ENCODE data around the gene LMF1.

The LMF1 gene

GRCh38 chr16:1002399-1003166 is 31.8 kb upstream of the LMF1 start:
- DNase-seq, result no peak

- DNase-seq, result no peak
Observed at GRCh38 chr16:1001096-1001495, 30.3 kb upstream of the LMF1 start.

DNA sequence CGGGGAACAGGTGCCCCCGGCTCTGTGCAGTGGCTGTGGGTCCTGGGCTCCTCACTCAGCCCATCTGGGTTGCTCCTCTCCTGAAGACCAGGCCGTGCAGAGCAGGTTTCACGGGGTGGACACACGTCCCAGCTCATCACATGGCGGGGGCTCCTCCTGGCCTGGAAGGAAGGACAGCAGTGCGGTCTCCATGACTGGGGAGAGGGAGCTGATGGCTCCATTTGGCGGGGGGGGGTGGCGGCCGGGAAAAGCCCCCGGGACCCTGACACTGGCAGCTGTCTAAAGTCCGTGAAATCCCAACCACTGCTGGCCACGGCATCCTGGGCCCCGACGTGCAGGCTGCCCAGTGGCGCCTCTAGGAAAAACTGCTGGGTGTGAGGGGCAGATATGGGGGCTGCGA is 29.8 kb upstream of the LMF1 start:
- DNase-seq, result no peak

- DNase-seq, result no peak
Observed at GRCh38 chr16:999677-1000076, 28.9 kb upstream of the LMF1 start.

- no peak for DNase-seq
Observed at GRCh38 chr16:998615-999014, 27.8 kb upstream of the LMF1 start.

- DNase-seq, result no peak
Observed at GRCh38 chr16:998211-998610, 27.4 kb upstream of the LMF1 start.

DNA sequence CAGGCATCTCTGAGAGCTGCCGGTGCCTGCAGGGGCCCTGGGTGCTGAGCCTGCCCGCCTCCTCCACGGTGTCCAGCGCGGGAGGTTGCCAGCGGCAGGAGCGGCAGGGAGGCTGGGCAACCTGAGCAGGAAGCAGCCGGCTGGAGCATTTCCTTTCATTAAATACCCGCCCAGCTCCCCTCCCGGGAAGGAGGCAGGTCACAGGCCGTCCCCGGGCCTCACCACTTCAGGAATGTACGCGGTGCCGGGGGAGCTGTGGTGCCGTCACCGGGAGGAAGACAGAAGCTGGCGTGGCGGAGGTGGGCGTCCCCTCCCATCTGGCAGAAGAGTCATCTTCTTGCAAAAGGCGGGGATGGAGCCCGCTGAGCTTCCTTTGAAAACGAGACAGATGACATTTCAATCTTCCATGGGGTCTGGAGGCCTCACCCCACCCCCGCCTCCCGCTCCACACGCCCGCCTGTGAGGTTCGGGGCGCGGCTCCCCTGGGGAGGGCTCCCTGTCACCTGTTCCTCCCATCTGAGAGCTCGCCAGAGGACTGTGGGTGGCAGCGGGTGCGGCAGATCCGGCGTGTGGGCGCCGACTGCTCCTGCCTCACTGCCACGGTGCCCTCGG is 26.8 kb upstream of the LMF1 start:
- no peak for DNase-seq

DNA sequence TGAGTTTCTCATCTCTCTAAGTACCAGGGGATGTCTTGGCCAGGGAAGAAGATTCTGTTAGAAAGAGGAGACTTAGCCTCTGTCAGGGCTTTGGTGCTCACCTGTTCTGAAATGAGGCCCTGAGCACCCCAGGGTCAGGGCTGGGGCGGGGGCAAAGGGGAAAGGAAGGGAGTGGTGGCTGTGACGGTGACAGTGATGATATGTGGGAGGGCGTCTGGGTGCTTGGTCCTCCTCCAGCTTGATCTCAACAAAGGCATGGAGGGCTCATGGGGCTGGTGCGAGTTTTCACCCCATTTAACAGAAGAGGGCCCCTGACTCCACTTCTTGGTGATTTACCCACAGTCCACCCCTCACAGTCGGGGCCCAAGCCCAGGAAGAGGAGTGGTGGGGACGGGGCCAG is 25.9 kb upstream of the LMF1 start:
- no peak for DNase-seq

GRCh38 chr16:995783-996182 is 25.0 kb upstream of the LMF1 start:
- DNase-seq, result no peak

DNA sequence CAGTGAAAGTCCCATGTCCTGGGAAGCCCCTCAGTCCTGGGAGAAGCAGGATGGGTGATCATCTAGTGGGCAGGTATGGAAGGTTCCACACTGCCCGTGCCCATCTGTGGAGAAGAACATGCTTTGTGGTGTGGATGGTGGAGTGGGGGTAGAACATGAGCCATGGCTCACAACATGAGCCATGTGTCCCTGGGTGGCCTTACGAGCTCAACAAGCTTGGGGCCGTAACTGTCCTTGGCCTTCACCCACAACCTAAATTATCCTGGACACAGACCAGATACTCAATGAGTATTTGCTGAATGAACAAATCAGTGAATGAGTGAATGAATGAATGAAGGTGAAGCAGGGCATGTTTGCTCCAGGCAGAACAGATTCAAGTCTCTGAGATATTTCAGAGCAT is 24.3 kb upstream of the LMF1 start:
- no peak for DNase-seq

DNA sequence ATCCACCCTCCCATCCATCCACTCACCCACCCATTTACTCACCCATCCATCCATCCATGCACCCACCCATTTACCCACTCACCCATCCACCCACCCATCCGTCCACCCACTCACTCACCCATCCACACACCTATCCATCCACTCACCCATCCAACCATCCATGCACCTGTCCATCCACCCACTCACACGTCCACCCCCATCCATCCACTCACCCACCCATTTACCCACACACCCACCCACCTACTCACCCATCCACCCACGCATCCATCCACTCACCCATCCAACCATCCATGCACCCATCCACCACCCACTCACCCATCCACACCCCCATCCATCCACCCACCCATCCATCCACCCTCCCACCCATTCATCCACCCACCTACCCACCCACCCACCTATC is 22.9 kb upstream of the LMF1 start:
- DNase-seq, result no peak

DNA sequence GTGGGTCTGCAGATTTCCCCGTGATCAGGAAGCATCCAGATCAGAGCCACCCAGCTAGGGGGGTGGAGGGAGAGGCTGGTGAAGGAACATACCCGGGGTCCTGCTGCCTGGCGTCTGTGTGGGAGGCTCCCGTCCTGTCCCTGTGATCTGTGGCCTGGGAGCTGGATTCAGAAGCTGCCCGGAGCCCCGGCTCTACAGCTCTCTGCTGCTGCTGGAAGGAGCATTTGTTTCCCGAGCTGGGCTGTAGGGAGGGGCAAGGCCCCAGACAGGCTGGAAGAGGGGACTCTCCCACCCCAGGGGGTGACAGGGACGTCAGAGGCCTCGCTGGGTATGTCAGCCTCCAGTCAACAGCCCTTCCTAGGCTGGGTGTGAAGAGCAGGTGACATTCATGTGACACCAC is 21.0 kb upstream of the LMF1 start:
- no peak for DNase-seq

- DNase-seq, result no peak
Observed at GRCh38 chr16:991345-991744, 20.6 kb upstream of the LMF1 start.

- DNase-seq, result no peak
Observed at GRCh38 chr16:990516-991291, 19.9 kb upstream of the LMF1 start.

DNA sequence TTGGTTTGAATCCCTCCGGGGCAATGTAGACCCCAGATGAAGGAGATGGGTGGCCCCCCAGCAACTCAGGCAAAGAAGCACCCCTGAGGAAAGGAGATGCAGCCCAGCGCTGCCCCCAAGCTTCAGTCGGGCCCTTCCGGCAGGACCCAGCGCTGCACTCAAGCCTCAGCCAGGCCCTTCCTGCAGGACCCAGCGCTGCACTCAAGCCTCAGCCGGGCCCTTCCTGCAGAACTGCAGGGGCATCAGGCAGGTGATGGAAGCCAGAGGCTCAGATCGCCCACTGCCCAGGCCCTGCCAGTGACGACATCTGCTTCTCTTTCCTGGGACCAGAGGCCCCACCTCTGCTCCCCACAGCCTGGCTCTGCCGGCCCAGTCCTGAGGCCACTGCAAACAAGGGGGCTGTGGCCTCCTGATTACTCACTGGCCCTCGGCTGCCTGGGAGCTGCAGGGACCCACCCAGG is 18.6 kb upstream of the LMF1 start:
- DNase-seq, result no peak

DNA sequence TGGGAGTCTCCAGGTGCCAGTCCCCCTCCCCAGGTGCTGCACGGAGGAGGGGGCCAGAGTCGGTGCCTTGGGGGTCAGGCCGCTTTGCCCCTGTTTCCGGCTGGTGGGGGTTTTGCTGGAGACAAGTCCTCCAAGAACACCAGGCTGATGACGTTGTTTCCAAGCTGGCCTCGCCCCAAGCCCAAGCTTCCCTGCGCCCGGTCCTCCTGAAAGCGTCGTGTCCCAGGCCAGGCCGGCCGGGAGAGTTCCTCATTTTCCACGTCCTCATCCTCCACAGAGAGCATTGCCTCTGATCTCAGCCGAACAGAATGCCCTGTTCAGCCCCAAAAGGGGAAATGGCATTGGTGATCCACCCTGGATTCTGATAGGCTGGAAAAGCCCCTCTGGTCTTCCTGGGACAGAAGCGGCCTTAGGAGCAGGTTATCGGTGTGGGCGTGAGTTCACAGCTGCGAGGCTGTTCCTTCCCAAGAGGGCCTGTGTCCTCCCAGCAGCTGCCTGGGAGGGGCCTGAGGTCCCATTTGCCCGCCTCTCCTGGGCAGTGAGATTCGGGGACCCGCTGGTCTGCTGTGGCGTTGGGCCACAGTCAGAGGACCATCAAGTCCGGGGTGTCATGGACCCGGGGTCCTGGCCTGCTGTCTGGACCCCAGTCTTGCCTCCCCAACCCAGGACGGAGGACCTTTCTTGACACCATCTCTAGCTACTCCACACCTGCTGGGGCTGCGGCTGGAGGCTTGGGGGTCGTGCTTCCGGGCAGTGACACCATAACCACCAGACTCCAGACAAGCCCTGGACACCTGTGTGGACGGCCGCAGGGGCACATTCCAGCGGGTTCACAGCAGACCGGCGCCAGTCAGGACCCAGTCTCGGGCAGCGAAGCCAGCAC is 17.9 kb upstream of the LMF1 start:
- DNase-seq, result no peak

- DNase-seq, result no peak
Observed at GRCh38 chr16:987906-988305, 17.1 kb upstream of the LMF1 start.

DNA sequence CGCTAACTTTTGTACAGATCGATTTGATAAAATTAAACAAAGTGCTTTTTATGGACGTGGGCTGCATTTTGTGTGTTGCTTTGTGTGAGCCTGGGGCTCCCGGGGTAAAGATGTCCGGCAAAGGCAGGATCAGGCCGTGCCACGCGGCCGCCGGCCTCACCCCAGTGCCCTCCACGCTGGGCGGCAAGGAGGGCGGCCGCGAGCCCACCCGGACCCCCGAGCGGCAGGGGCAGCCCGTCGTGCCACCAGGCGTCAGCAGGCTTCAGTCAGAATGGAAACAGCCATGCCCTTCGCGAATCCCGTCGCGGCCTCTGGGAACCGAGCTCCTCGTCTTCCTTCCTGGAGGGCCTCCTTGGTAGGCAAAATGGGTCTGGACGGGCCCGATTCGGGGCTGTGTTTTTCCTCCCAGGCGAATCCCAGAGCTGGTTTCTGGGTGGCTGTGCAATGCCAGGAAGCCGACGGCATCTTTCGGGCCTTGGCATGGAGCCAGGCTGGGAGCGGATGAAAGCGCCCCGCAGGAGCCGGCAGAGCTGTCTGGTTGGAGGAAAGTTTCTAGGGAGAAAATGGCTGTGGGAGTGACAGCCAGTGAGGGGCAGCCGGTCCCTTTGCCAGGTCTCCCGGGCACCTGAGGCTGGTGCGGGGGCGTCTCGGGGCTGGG is 16.3 kb upstream of the LMF1 start:
- no peak for DNase-seq

- no peak for DNase-seq
Observed at GRCh38 chr16:986411-986810, 15.6 kb upstream of the LMF1 start.

GRCh38 chr16:985646-986400 is 15.0 kb upstream of the LMF1 start:
- no peak for DNase-seq

DNA sequence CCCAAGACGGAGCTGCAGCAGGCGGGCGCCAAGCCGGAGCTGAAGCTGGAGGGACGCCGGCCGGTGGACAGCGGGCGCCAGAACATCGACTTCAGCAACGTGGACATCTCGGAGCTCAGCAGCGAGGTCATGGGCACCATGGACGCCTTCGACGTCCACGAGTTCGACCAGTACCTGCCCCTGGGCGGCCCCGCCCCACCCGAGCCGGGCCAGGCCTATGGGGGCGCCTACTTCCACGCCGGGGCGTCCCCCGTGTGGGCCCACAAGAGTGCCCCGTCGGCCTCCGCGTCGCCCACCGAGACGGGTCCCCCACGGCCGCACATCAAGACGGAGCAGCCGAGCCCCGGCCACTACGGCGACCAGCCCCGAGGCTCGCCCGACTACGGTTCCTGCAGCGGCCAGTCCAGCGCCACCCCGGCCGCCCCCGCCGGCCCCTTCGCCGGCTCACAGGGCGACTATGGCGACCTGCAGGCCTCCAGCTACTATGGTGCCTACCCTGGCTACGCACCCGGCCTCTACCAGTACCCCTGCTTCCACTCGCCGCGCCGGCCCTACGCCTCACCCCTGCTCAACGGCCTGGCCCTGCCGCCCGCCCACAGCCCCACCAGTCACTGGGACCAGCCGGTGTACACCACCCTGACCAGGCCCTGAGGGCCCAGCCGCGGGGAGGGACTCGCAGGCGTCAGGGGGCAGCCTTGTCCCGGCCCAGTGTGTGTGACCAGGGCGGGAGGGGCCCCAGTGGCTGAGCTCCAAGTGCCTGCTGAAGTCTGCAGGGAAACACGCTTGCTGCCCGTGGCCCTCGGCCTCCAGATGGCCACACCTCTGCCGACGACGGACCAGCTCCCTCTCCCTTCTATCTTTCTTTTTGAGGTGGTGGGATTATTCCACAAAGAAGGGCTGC is 14.2 kb upstream of the LMF1 start:
- DNase-seq, result no peak
